Measurements from ENCODE around the gene ECSCR.

The ECSCR gene

GRCh38 chr5:139475865-139476617, 13.5 kb upstream of the ECSCR start:
- no peak for DNase-seq (ENCODE audit: low read depth)
- no peak overlapping the region for H3K4me3 ChIP-seq (ENCODE audit: low read length)
- no peak for TF ChIP-seq CTCF (conservative IDR thresholded peaks at IDR 0.05; ENCODE audit: low read length)

GRCh38 chr5:139474890-139475791, 12.6 kb upstream of the ECSCR start:
- TF ChIP-seq CTCF (conservative IDR thresholded peaks at IDR 0.05; ENCODE audit: low read length): no peak
- DNase-seq (ENCODE audit: low read depth): peak; percentile 76
- H3K4me3 ChIP-seq (ENCODE audit: low read length): no peak overlapping the region

- no peak for DNase-seq (ENCODE audit: low read depth)
- no peak overlapping the region for H3K4me3 ChIP-seq (ENCODE audit: low read length)
- no peak for TF ChIP-seq CTCF (conservative IDR thresholded peaks at IDR 0.05; ENCODE audit: low read length)
Observed at GRCh38 chr5:139473565-139473964, 11.0 kb upstream of the ECSCR start.

- TF ChIP-seq CTCF (conservative IDR thresholded peaks at IDR 0.05; ENCODE audit: low read length): no peak
- H3K4me3 ChIP-seq (ENCODE audit: low read length): no peak overlapping the region
- DNase-seq (ENCODE audit: low read depth): no peak
Observed at GRCh38 chr5:139473105-139473504, 10.6 kb upstream of the ECSCR start.

- DNase-seq (ENCODE audit: low read depth): no peak
- no peak for TF ChIP-seq CTCF (conservative IDR thresholded peaks at IDR 0.05; ENCODE audit: low read length)
- H3K4me3 ChIP-seq (ENCODE audit: low read length): no peak overlapping the region
Observed at GRCh38 chr5:139472386-139473030, 10.0 kb upstream of the ECSCR start.

GRCh38 chr5:139470821-139471300, 8.3 kb upstream of the ECSCR start, which contains the start of gene SMIM33:
TSS of gene SMIM33 (plus strand) at chr5:139471004. CDS start at chr5:139471122, 118 bp downstream.
- no peak for TF ChIP-seq CTCF (conservative IDR thresholded peaks at IDR 0.05; ENCODE audit: low read length)
- H3K4me3 ChIP-seq (ENCODE audit: low read length): no peak within 1 kb of the TSS
- DNase-seq (ENCODE audit: low read depth): no peak
